ENCODE data around the gene CACNA1C.

GRCh38 chr12:2628401-2628800 lies 575.6 kb downstream of the CACNA1C start:
- TF ChIP-seq CTCF (IDR thresholded peaks at IDR 0.05) (no peak), POLR2A (IDR thresholded peaks at IDR 0.05) (no peak), POLR2AphosphoS5 (IDR thresholded peaks at IDR 0.05) (no peak), EP300 (IDR thresholded peaks at IDR 0.05) (no peak)

All from upper lobe of left lung (tissue), 4 donors.